ENCODE measurements around the gene VTI1A. TPM values are rescaled to one million over a fixed set of nuclear protein-coding genes. Genes with fewer than 3 reads are reported as not detected.
"Not testable (repeated sequence)": the region's sequence is repeated elsewhere in the genome, so short reads cannot be mapped to it uniquely, and the experiment has no call there.

VTI1A gene
- total RNA-seq, 1 donor from 2014 or later: 28.0 TPM

- ATAC-seq: no peak
These were observed 281.3 kb downstream of the VTI1A start for GRCh38 chr10:112728118-112728883.

- no peak for ATAC-seq
These were observed 282.0 kb downstream of the VTI1A start for GRCh38 chr10:112728997-112729396.

GRCh38 chr10:112731450-112731849 is 284.4 kb downstream of the VTI1A start:
- not testable (repeated sequence) for ATAC-seq

GRCh38 chr10:112732277-112732921 is 285.4 kb downstream of the VTI1A start:
- peak; percentile 94 for ATAC-seq

- no peak for ATAC-seq
These were observed 288.2 kb downstream of the VTI1A start for GRCh38 chr10:112735041-112735695.

- no peak for ATAC-seq
These were observed 291.9 kb downstream of the VTI1A start for GRCh38 chr10:112738606-112739591.

GRCh38 chr10:112739592-112740353 is 292.8 kb downstream of the VTI1A start:
- no peak for ATAC-seq

GRCh38 chr10:112741830-112742402 is 294.9 kb downstream of the VTI1A start:
- ATAC-seq: peak; percentile 69

- no peak for ATAC-seq
These were observed 297.4 kb downstream of the VTI1A start for GRCh38 chr10:112744181-112745096.

- ATAC-seq: no peak
These were observed 299.3 kb downstream of the VTI1A start for GRCh38 chr10:112746329-112746728.

GRCh38 chr10:112750427-112751167 is 303.6 kb downstream of the VTI1A start:
- no peak for ATAC-seq

- no peak for ATAC-seq
These were observed 304.6 kb downstream of the VTI1A start for GRCh38 chr10:112751651-112752050.

GRCh38 chr10:112752288-112752687 is 305.3 kb downstream of the VTI1A start:
- ATAC-seq: no peak

GRCh38 chr10:112753961-112754411 is 307.0 kb downstream of the VTI1A start:
- no peak for ATAC-seq

- ATAC-seq: no peak
These were observed 308.6 kb downstream of the VTI1A start for GRCh38 chr10:112755446-112756234.

- ATAC-seq: no peak
These were observed 309.2 kb downstream of the VTI1A start for GRCh38 chr10:112756235-112756527.

- ATAC-seq: no peak
These were observed 311.9 kb downstream of the VTI1A start for GRCh38 chr10:112758961-112759360.

- no peak for ATAC-seq
These were observed 312.5 kb downstream of the VTI1A start for GRCh38 chr10:112759496-112759895.

GRCh38 chr10:112761256-112761655 is 314.2 kb downstream of the VTI1A start:
- ATAC-seq: no peak
